Gastrocnemius medialis (tissue), 4 donors: ENCODE data around the gene ANXA7. TPM values are rescaled to one million over a fixed set of nuclear protein-coding genes. Genes with fewer than 3 reads are reported as not detected.

Source experiments
- ATAC-seq, 2 donors: fragments of 150-250 bp; one replicate each; pipeline ENCODE4 v1.9.1; 2016
- DNase-seq, 2 donors: peaks; one replicate each; pipeline ENCODE4 v3.0.0-alpha.2; 2019
- H3K27ac ChIP-seq, 4 donors: fragments of 200-600 bp; sonication (generic); 1 replicate in 1 of 4; 2 replicates in 3 of 4; pipeline ENCODE4 v1.5.1; 2016 to 2018; ENCODE audit warnings: mild to moderate bottlenecking in 2 of 4, moderate library complexity in 1 of 4
- H3K27me3 ChIP-seq, 3 donors: fragments of 200-600 bp; sonication (generic) in 2 of 3; 1 replicate in 1 of 3; 2 replicates in 2 of 3; pipeline versions ENCODE4 v1.5.1 to v1.6.0; 2016 to 2019; ENCODE audit warnings: mild to moderate bottlenecking in 1 of 3, moderate library complexity in 1 of 3
- H3K36me3 ChIP-seq, 2 donors: fragments of 200-600 bp; sonication (generic) in 1 of 2; one replicate each; pipeline ENCODE4 v1.5.1; 2017 to 2018
- H3K4me1 ChIP-seq, 2 donors: fragments of 200-600 bp; sonication (generic) in 1 of 2; one replicate each; pipeline ENCODE4 v1.5.1; 2016 to 2017; ENCODE audit warnings: mild to moderate bottlenecking in 2 of 2
- H3K4me3 ChIP-seq, 4 donors: fragments of 200-600 bp; sonication (generic) in 3 of 4; 1 replicate in 1 of 4; 2 replicates in 3 of 4; pipeline ENCODE4 v1.5.1; 2016 to 2019; ENCODE audit warnings: mild to moderate bottlenecking in 2 of 4
- H3K9me3 ChIP-seq, 3 donors: fragments of 200-600 bp; sonication (generic) in 2 of 3; 1 replicate in 1 of 3; 2 replicates in 2 of 3; pipeline ENCODE4 v1.5.1; 2016 to 2019
- POLR2A ChIP-seq, 2 donors: fragments of 450-650 bp; IDR thresholded peaks; one replicate each; pipeline ENCODE4 v1.6.1; 2017; ENCODE audit warnings: antibody characterized with exemption in 2 of 2, mild to moderate bottlenecking in 2 of 2, moderate library complexity in 2 of 2
- in situ Hi-C, 4 donors: fragments of 200-750 bp; cut with MboI; loops; one replicate each; pipeline versions ENCODE4 v1.15.0 to v1.8.0; 2017; ENCODE audit warnings: low sequenced_read_pairs in 4 of 4
- intact Hi-C: fragments of 100-400 bp; cut with DNase I; formaldehyde crosslinking; loops from one replicate; pipeline ENCODE4 v1.15.1; 2023; ENCODE audit warnings: low total_unique reads
- total RNA-seq, 4 donors: library from RNA; depleted of rRNA; stranded (reverse); fragments of >200 nt; gene quantifications; one replicate each; pipeline versions ENCODE4 v1.1.0 to v1.2.3, GENCODE V29; 2016
- TF ChIP-seq, protein P1 (sequence below), 5 experiments: fragments of 450-650 bp in 3 of 5; fragments of 200-600 bp in 2 of 5; sonication (generic) in 2 of 5; IDR thresholded peaks in 4 of 5; conservative IDR thresholded peaks in 1 of 5; 1 replicate in 4 of 5; 2 replicates in 1 of 5; pipeline ENCODE4 v1.5.1; 2016 to 2019; ENCODE audit warnings: antibody characterized with exemption in 5 of 5, mild to moderate bottlenecking in 3 of 5, moderate library complexity in 3 of 5

ANXA7 gene
- total RNA-seq, 4 donors from 2014 or later, result 169 to 203 (median 186) TPM

DNA sequence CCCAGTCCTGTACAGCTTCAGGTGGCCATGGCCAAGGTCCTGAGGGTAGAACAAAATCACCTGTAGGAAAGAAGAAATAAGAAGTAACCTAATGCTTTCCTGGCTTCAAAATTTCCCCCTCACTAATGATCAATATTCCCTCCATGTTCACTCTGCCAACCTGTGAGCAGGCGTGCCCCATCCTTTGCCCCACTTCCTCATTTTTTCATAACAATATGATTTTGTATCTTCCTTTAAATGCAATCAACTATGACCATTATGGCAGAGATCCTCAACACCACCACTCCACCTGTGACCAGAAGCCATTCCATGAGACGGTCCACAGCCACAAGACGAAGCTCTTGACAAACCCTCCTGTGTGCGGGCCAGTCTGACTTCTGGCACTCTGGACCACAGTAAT, 12.5 kb upstream of the ANXA7 start:
- in situ Hi-C loops (no loop called here), intact Hi-C loops (no loop called here)
- TF ChIP-seq, protein P1, sequence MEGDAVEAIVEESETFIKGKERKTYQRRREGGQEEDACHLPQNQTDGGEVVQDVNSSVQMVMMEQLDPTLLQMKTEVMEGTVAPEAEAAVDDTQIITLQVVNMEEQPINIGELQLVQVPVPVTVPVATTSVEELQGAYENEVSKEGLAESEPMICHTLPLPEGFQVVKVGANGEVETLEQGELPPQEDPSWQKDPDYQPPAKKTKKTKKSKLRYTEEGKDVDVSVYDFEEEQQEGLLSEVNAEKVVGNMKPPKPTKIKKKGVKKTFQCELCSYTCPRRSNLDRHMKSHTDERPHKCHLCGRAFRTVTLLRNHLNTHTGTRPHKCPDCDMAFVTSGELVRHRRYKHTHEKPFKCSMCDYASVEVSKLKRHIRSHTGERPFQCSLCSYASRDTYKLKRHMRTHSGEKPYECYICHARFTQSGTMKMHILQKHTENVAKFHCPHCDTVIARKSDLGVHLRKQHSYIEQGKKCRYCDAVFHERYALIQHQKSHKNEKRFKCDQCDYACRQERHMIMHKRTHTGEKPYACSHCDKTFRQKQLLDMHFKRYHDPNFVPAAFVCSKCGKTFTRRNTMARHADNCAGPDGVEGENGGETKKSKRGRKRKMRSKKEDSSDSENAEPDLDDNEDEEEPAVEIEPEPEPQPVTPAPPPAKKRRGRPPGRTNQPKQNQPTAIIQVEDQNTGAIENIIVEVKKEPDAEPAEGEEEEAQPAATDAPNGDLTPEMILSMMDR (IDR thresholded peaks at IDR 0.05 in 4 of 5, conservative IDR thresholded peaks at IDR 0.05 in 1 of 5), result no peak
- TF ChIP-seq POLR2A (IDR thresholded peaks at IDR 0.05), result no peak
- no peak for DNase-seq
- Histone ChIP-seq H3K36me3 (peaks cover 0 to 64% of the 10 kb centered on the region in 2 donors), H3K4me1 (peaks cover 20 to 25% of the 10 kb centered on the region in 2 donors), H3K9me3 (no peaks in the 10 kb centered on the region), H3K27me3 (no peaks in the 10 kb centered on the region), H3K4me3 (no peak overlapping the region), H3K27ac (peak overlapping the region in 1 of 4 donors; percentile 30)
- no peak for ATAC-seq

DNA sequence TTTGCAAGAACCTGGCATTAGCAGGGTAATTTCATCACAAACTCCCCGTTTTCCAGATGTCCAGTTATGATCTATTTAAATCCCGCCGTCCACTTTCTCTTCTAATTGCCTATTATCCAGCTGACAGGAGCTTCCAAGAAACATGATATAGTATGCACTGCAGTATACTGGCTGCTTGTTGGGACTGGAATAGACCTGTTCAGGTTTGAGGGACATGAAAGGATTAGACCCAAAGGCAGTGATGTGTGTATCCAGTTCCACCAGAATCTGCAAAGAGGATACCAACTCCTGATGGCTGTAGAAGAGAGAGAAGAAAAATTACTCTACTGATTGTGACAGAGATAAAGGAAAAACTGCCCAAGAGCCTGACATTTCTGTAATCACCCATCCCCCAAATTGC, 10.6 kb upstream of the ANXA7 start:
- ATAC-seq (no peak), DNase-seq (no peak)
- TF ChIP-seq, protein P1 (IDR thresholded peaks at IDR 0.05 in 4 of 5, conservative IDR thresholded peaks at IDR 0.05 in 1 of 5), result no peak
- no peak for TF ChIP-seq POLR2A (IDR thresholded peaks at IDR 0.05)
- in situ Hi-C loops (no loop called here), intact Hi-C loops (no loop called here)
- no peaks in the 10 kb centered on the region for H3K27me3 ChIP-seq
- peaks cover 4 to 11% of the 10 kb centered on the region in 2 donors for H3K4me1 ChIP-seq
- H3K9me3 ChIP-seq, result no peaks in the 10 kb centered on the region
- no peak overlapping the region for H3K4me3 ChIP-seq
- peak overlapping the region in 1 of 4 donors; percentile 2 for H3K27ac ChIP-seq
- peaks cover 0 to 64% of the 10 kb centered on the region in 2 donors for H3K36me3 ChIP-seq

DNA sequence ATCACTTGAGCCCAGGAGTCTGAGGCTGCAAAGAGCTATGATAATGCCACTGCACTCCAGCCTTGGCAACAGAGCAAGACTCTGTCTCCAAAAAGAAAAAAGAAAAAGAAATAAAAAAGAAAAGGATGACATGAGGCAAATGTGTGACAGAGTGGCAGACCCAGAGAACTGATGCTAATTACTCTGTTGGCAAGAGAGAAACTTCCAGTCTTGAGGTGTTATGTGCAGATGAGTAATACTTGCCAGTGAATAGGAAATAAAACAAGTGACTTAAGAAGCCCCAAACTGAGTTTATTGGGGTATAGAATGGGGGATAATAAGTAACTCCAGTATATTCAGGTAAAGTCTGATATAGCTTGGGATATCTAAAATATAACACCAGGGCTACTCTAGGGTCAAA, 9.5 kb upstream of the ANXA7 start:
- no peak for ATAC-seq
- Histone ChIP-seq H3K27ac (peak overlapping the region in 1 of 4 donors; percentile 39), H3K27me3 (no peaks in the 10 kb centered on the region), H3K36me3 (peaks cover 0 to 63% of the 10 kb centered on the region in 2 donors), H3K4me3 (no peak overlapping the region), H3K4me1 (peaks cover 9 to 12% of the 10 kb centered on the region in 2 donors), H3K9me3 (no peaks in the 10 kb centered on the region)
- intact Hi-C loops, result no loop called here
- TF ChIP-seq POLR2A (IDR thresholded peaks at IDR 0.05), result no peak
- TF ChIP-seq, protein P1 (IDR thresholded peaks at IDR 0.05 in 4 of 5, conservative IDR thresholded peaks at IDR 0.05 in 1 of 5), result no peak
- no peak for DNase-seq
- in situ Hi-C loops, result no loop called here

DNA sequence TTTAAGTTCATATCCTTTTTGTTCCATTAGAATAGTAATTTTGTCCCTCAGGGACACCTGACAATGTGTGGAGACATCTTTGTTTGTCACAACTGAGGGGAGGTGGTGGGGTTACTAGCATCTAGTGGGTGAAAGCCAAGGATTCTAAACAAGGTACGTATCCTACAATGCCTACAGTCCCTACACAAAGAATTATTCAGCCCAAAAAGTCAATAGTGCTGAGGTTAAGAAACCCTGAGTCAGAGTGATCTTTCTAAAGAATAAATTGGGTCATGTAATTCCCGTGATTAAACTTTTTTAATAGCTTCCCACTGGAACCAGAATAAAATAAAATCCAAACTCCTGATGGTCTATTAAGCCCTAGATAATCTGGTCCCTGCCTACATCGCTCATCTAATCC, 2.7 kb upstream of the ANXA7 start:
- intact Hi-C loops, result no loop called here
- H3K27ac ChIP-seq, result peak overlapping the region in 2 of 4 donors; percentile 25 to 42

More for the DNA sequence above, 2.7 kb upstream of the ANXA7 start:
- Histone ChIP-seq H3K27me3 (no peaks in the 10 kb centered on the region), H3K4me1 (peaks cover 20 to 35% of the 10 kb centered on the region in 2 donors), H3K9me3 (no peaks in the 10 kb centered on the region), H3K4me3 (no peak overlapping the region), H3K36me3 (no peaks in the 10 kb centered on the region)
- no peak for ATAC-seq
- in situ Hi-C loops, result no loop called here
- TF ChIP-seq, protein P1 (IDR thresholded peaks at IDR 0.05 in 4 of 5, conservative IDR thresholded peaks at IDR 0.05 in 1 of 5), result no peak
- no peak for TF ChIP-seq POLR2A (IDR thresholded peaks at IDR 0.05)
- DNase-seq, result no peak
